HepG2 (cell line): Measurements from ENCODE around the gene DRD5. TPM values are rescaled to one million over a fixed set of nuclear protein-coding genes. Genes with fewer than 3 reads are reported as not detected.

ENCODE experiments used
- ATAC-seq: fragments of 200-7000 bp; cut with Tn5 transposase; 3 replicates; pipeline ENCODE4 v1.9.1; 2020; ENCODE audit warnings: mild to moderate bottlenecking, moderate library complexity
- BruUV-seq: library from RNA; stranded (reverse); fragments of 400-500 nt; replicated peaks from 2 replicates; lab custom pipeline; 2021; lab: Mats Ljungman, UMichigan
- CTCF ChIA-PET: fragments of 300-600 bp; formaldehyde crosslinking; extraction: SDS; loops from one replicate; lab custom pipeline; 2021; ENCODE audit warnings: low total read pairs, inconsistent platforms, low intra/inter-chr PET ratio; lab: Yijun Ruan, JAX
- POLR2A ChIA-PET: fragments of 350-600 bp; sonication (Branson Sonifier 250); formaldehyde crosslinking; loops from one replicate; lab custom pipeline; 2020; ENCODE audit warnings: antibody characterized with exemption, inconsistent platforms; lab: Yijun Ruan, JAX
- DNase-seq: peaks from one replicate; pipeline ENCODE4 v3.0.0-alpha.2; 2015; ENCODE audit warnings: low spot score
- FAIRE-seq: peaks from 3 replicates; lab custom pipeline; 2011; peaks lifted over from hg19 to GRCh38; lab: Jason Lieb, UNC
- H2AFZ ChIP-seq: one replicate; pipeline ENCODE4 v1.6.1; 2011; ENCODE audit warnings: low read length, inconsistent platforms
- H3K27ac ChIP-seq: fragments of 300-600 bp; 3 replicates; pipeline ENCODE4 v1.8.0; 2011; ENCODE audit warnings: mixed run types, mild to moderate bottlenecking, mixed read lengths, low read length, inconsistent platforms; ENCODE audit not compliant: insufficient read depth; ENCODE audit errors: extremely low read length
- H3K27me3 ChIP-seq, 2 experiments: fragments of 200-600 bp in 1 of 2; 2 replicates in 1 of 2; 3 replicates in 1 of 2; pipeline versions ENCODE4 v1.6.0 to v1.8.0; 2011; ENCODE audit warnings: low read length in 2 of 2, mild to moderate bottlenecking in 2 of 2, moderate library complexity in 2 of 2, inconsistent platforms in 1 of 2; ENCODE audit not compliant: insufficient read depth in 2 of 2, control insufficient read depth in 1 of 2
- H3K36me3 ChIP-seq, 2 experiments: fragments of 200-600 bp in 1 of 2; replicated peaks in 1 of 2; 2 replicates in 1 of 2; 3 replicates in 1 of 2; pipeline versions ENCODE4 v1.5.1 to v1.8.0; 2011; ENCODE audit warnings: low read length in 2 of 2, inconsistent platforms in 1 of 2; ENCODE audit not compliant: insufficient read depth in 2 of 2, control insufficient read depth in 1 of 2
- H3K4me1 ChIP-seq: 2 replicates; pipeline ENCODE4 v1.5.1; 2012; ENCODE audit warnings: low read length, inconsistent platforms; ENCODE audit not compliant: insufficient read depth
- H3K4me2 ChIP-seq: 2 replicates; pipeline ENCODE4 v1.6.0; 2011; ENCODE audit warnings: low read depth, low read length, inconsistent platforms
- H3K4me3 ChIP-seq, 3 experiments: fragments of 200-600 bp in 1 of 3; sonication (generic), shearing (Covaris generic) in 1 of 3; replicated peaks in 1 of 3; 2 replicates each; pipeline ENCODE4 v1.5.1; 2011 to 2016; ENCODE audit warnings: low read length in 3 of 3, inconsistent platforms in 2 of 3, low read depth in 2 of 3, mild to moderate bottlenecking in 2 of 3, control low read depth in 1 of 3, mixed read lengths in 1 of 3; ENCODE audit not compliant: insufficient read depth in 1 of 3
- H3K79me2 ChIP-seq: one replicate; pipeline ENCODE4 v1.6.1; 2011; ENCODE audit warnings: low read length, inconsistent platforms; ENCODE audit not compliant: insufficient read depth
- H3K9ac ChIP-seq: 2 replicates; pipeline ENCODE4 v1.6.0; 2011; ENCODE audit warnings: mild to moderate bottlenecking, low read depth, low read length, inconsistent platforms; ENCODE audit not compliant: insufficient read depth
- H3K9me3 ChIP-seq: 2 replicates; pipeline ENCODE4 v1.5.1; 2012; ENCODE audit warnings: mild to moderate bottlenecking, low read length
- H4K20me1 ChIP-seq: 2 replicates; pipeline ENCODE4 v1.6.0; 2011; ENCODE audit warnings: inconsistent platforms, mild to moderate bottlenecking, low read length, moderate library complexity; ENCODE audit not compliant: insufficient read depth
- HIVEP1 ChIP-seq: sonication (generic); formaldehyde crosslinking; IDR thresholded peaks from 2 replicates; pipeline ENCODE4 v1.4.0; 2020; ENCODE audit warnings: mild to moderate bottlenecking, missing genetic modification reagents
- IRF9 ChIP-seq: sonication (generic); formaldehyde crosslinking; IDR thresholded peaks from 2 replicates; pipeline ENCODE4 v1.8.0; 2022; ENCODE audit warnings: missing genetic modification reagents, mild to moderate bottlenecking, borderline replicate concordance
- POLR2A ChIP-seq, 2 experiments: IDR thresholded peaks; 2 replicates each; pipeline ENCODE4 v1.6.1; 2011; ENCODE audit warnings: low read depth in 2 of 2, low read length in 2 of 2, mild to moderate bottlenecking in 1 of 2, moderate library complexity in 1 of 2; ENCODE audit not compliant: insufficient read depth in 1 of 2
- ZBTB14 ChIP-seq: sonication (generic); formaldehyde crosslinking; IDR thresholded peaks from 2 replicates; pipeline ENCODE4 v1.4.0; 2020; ENCODE audit warnings: missing genetic modification reagents
- ZNF138 ChIP-seq: sonication (generic); formaldehyde crosslinking; IDR thresholded peaks from 2 replicates; pipeline ENCODE4 v1.5.0; 2020; ENCODE audit warnings: mild to moderate bottlenecking, low read depth, missing genetic modification reagents
- ZNF646 ChIP-seq: sonication (generic); formaldehyde crosslinking; IDR thresholded peaks from 2 replicates; pipeline ENCODE4 v1.9.0; 2021; ENCODE audit warnings: mild to moderate bottlenecking, missing genetic modification reagents
- ZNF782 ChIP-seq: sonication (generic); formaldehyde crosslinking; IDR thresholded peaks from 2 replicates; pipeline ENCODE4 v1.4.0; 2020; ENCODE audit warnings: missing genetic modification reagents, mild to moderate bottlenecking, borderline replicate concordance
- ZSCAN31 ChIP-seq: sonication (generic); formaldehyde crosslinking; IDR thresholded peaks from 2 replicates; pipeline ENCODE4 v1.5.0; 2020; ENCODE audit warnings: low read depth, mild to moderate bottlenecking, missing genetic modification reagents
- WGBS: methylation state at CpG from one replicate; pipeline ENCODE4 v1.1.6; 2017; ENCODE audit warnings: low lambda C conversion rate; 5-methylcytosine and 5-hydroxymethylcytosine counted together
- in situ Hi-C: cut with HindIII; loops from 2 replicates; pipeline ENCODE4 v1.10.0; 2017; ENCODE audit warnings: low pct_unique_long_range_greater_than_20kb; ENCODE audit not compliant: extremely low pct_ligation_motif_present
- intact Hi-C: fragments of 100-400 bp; cut with micrococcal nuclease; formaldehyde crosslinking; loops from one replicate; pipeline ENCODE4 v1.10.0; 2022; ENCODE audit not compliant: unreplicated experiment
- polyA plus RNA-seq, 8 experiments: library from polyadenylated mRNA; depleted of rRNA in 3 of 8; stranded (reverse) in 7 of 8; unstranded in 1 of 8; fragments of >200 nt; fragmentation: Illumina TruSeq in 4 of 8; extraction: Trizol in 4 of 8; gene quantifications; 2 replicates each; pipeline versions ENCODE4 v1.2.1 to v1.2.3, GENCODE V29; 2011 to 2016; ENCODE audit warnings: low read depth in 4 of 8, missing spikeins in 1 of 8, mixed read lengths in 1 of 8; ENCODE audit not compliant: insufficient read depth in 1 of 8
- total RNA-seq, 5 experiments: library from RNA; depleted of rRNA; stranded (reverse); fragments of >200 nt; fragmentation: Illumina TruSeq; extraction: Trizol; gene quantifications; 2 replicates each; pipeline ENCODE4 v1.2.3, GENCODE V29; 2016; ENCODE audit warnings: low read depth in 1 of 5

The DRD5 gene
- total and polyA plus RNA-seq, 2 of the 13 experiments (the other 11 are each of a cell fraction or from before 2014, with no cell fraction given): not detected

- Histone ChIP-seq H3K9me3 (no peaks in the 10 kb centered on the region), H3K9ac (no peak overlapping the region), H3K4me1 (no peaks in the 10 kb centered on the region), H2AFZ (no peak overlapping the region), H4K20me1 (no peaks in the 10 kb centered on the region), H3K79me2 (no peaks in the 10 kb centered on the region), H3K4me2 (no peak overlapping the region), H3K36me3 (peaks cover 3 to 28% of the 10 kb centered on the region in 2 experiments; a peak in 3 of 5 replicates), H3K27me3 (no peaks in the 10 kb centered on the region), H3K4me3 (no peak overlapping the region), H3K27ac (no peak overlapping the region)
- ATAC-seq: no peak
- no TSS peak for BruUV-seq
- intact Hi-C loops (no loop called here), in situ Hi-C loops (no loop called here)
- peak; percentile 28 for FAIRE-seq
- WGBS: 96% methylated on average over 4 of the region's 4 CpGs
- ChIA-PET POLR2A (no interaction called here), CTCF (no interaction called here)
- no peak for TF ChIP-seq ZBTB14
- TF ChIP-seq ZNF138 (CRISPR knock-in tag): no peak
- no peak for TF ChIP-seq ZNF646
- no peak for TF ChIP-seq HIVEP1 (CRISPR knock-in tag)
- no peak for TF ChIP-seq IRF9 (CRISPR knock-in tag)
- no peak for TF ChIP-seq POLR2A (IDR thresholded peaks at IDR 0.05; ENCODE audit: insufficient read depth in 1 of 2, low read depth in 2 of 2, low read length in 2 of 2)
- TF ChIP-seq ZNF782 (CRISPR knock-in tag): no peak
- no peak for TF ChIP-seq ZSCAN31 (CRISPR knock-in tag)
- DNase-seq: no peak
Observed at GRCh38 chr4:9812501-9813340, 31.3 kb downstream of the DRD5 start.
